ENCODE results near the gene PTPRG. TPM values are rescaled to one million over a fixed set of nuclear protein-coding genes. Genes with fewer than 3 reads are reported as not detected.

Gene PTPRG
- total RNA-seq, 1 donor from 2014 or later: 11.1 TPM

GRCh38 chr3:61929617-61930016 is 368.2 kb downstream of the PTPRG start:
- FAIRE-seq: no peak
- Histone ChIP-seq H3K4me3 (ENCODE audit: low read depth, low read length) (no peak overlapping the region), H3K36me3 (ENCODE audit: control insufficient read depth, insufficient read depth, low read length) (no peaks in the 10 kb centered on the region), H3K27me3 (ENCODE audit: control insufficient read depth, insufficient read depth, low read length) (no peaks in the 10 kb centered on the region)
- DNase-seq (ENCODE audit: low read depth): no peak
- TF ChIP-seq CTCF (IDR thresholded peaks at IDR 0.05; ENCODE audit: insufficient read depth, low read length, severe bottlenecking): no peak

GRCh38 chr3:61932499-61932898 is 371.1 kb downstream of the PTPRG start:
- no peak for DNase-seq (ENCODE audit: low read depth)
- TF ChIP-seq CTCF (IDR thresholded peaks at IDR 0.05; ENCODE audit: insufficient read depth, low read length, severe bottlenecking): no peak
- Histone ChIP-seq H3K27me3 (ENCODE audit: control insufficient read depth, insufficient read depth, low read length) (no peaks in the 10 kb centered on the region), H3K4me3 (ENCODE audit: low read depth, low read length) (no peak overlapping the region), H3K36me3 (ENCODE audit: control insufficient read depth, insufficient read depth, low read length) (no peaks in the 10 kb centered on the region)
- FAIRE-seq: no peak

- no peak for TF ChIP-seq CTCF (IDR thresholded peaks at IDR 0.05; ENCODE audit: insufficient read depth, low read length, severe bottlenecking)
- FAIRE-seq: peak; percentile 13
- Histone ChIP-seq H3K4me3 (ENCODE audit: low read depth, low read length) (no peak overlapping the region), H3K36me3 (ENCODE audit: control insufficient read depth, insufficient read depth, low read length) (no peaks in the 10 kb centered on the region), H3K27me3 (ENCODE audit: control insufficient read depth, insufficient read depth, low read length) (no peaks in the 10 kb centered on the region)
- DNase-seq (ENCODE audit: low read depth): no peak
Observed at GRCh38 chr3:61933798-61934504, 372.6 kb downstream of the PTPRG start.

DNA sequence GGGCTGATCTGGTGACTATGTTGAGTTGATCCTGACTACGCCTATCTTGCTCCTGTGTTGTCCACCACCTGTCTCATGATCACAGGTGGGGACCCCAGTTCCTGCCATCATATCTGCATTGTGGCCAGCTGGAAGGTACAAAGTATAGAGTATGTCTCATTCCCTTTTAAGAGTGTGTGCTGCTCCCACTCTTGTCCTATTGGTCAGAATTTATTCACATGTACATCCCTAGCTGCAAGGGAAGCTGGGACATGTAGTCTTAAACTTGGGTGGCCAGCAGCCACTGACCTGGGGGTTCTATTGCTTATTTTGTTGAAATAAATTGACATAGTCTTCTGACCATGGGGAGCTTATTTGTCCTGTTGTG is 373.1 kb downstream of the PTPRG start:
- H3K27me3 ChIP-seq (ENCODE audit: control insufficient read depth, insufficient read depth, low read length): no peaks in the 10 kb centered on the region
- H3K4me3 ChIP-seq (ENCODE audit: low read depth, low read length): no peak overlapping the region
- no peaks in the 10 kb centered on the region for H3K36me3 ChIP-seq (ENCODE audit: control insufficient read depth, insufficient read depth, low read length)
- DNase-seq (ENCODE audit: low read depth): no peak
- no peak for TF ChIP-seq CTCF (IDR thresholded peaks at IDR 0.05; ENCODE audit: insufficient read depth, low read length, severe bottlenecking)
- no peak for FAIRE-seq

DNA sequence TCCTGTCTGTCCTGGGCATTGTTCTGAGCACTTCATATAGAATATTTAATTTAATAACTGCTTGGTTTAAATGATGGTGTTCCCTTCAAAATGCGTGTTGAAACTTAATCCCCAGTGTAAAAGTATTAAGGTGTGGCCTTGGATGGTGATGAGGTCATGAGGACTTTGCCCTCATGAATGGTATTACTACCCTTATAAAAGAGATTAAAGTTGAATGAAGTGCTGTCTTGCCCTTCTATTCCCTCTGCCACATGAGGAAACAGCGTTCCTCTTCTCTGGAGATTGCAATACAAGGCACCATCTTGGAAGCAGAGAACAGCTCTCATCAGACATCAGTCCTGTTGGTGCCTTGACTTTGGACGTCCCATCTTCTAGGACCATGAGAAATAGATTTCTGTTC is 374.4 kb downstream of the PTPRG start:
- TF ChIP-seq CTCF (IDR thresholded peaks at IDR 0.05; ENCODE audit: insufficient read depth, low read length, severe bottlenecking): no peak
- Histone ChIP-seq H3K36me3 (ENCODE audit: control insufficient read depth, insufficient read depth, low read length) (no peaks in the 10 kb centered on the region), H3K27me3 (ENCODE audit: control insufficient read depth, insufficient read depth, low read length) (no peaks in the 10 kb centered on the region), H3K4me3 (ENCODE audit: low read depth, low read length) (no peak overlapping the region)
- no peak for DNase-seq (ENCODE audit: low read depth)
- FAIRE-seq: no peak

DNA sequence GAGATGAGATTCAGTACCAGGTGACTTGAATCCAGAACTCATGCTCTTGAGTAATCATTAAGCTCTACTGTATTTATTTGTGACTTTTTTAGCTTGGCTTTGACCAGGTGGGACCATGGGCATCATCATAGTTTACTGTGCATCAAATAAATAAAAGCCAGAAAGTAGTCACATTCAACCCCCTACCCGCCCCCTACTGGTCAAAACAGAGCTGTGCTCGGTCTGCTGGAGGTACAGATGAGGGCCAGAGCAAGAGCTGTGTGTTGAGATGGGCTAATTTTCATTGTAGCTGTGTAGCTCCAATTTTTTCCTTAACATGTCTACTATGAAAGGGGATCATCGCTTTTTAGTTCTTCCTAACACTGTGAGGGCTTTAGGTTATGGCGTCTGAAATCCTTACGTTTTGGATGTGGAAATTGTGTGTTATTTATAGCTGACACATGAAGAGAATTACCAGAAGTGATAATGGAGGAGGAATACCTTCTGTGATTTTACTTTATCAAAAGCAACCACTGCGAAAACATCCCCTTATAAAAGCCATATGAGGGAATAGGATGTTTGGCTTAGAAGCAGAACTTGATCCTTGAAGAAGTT is 375.1 kb downstream of the PTPRG start:
- H3K27me3 ChIP-seq (ENCODE audit: control insufficient read depth, insufficient read depth, low read length): no peaks in the 10 kb centered on the region
- H3K36me3 ChIP-seq (ENCODE audit: control insufficient read depth, insufficient read depth, low read length): no peaks in the 10 kb centered on the region
- H3K4me3 ChIP-seq (ENCODE audit: low read depth, low read length): no peak overlapping the region
- FAIRE-seq (no peak), DNase-seq (ENCODE audit: low read depth) (no peak)
- peak; percentile 72 for TF ChIP-seq CTCF (IDR thresholded peaks at IDR 0.05; ENCODE audit: insufficient read depth, low read length, severe bottlenecking)
